Measurements from ENCODE around the gene NRXN3.

Gene NRXN3

GRCh38 chr14:78153064-78153341 is 17.2 kb upstream of the NRXN3 start:
- H3K27ac ChIP-seq (ENCODE audit: extremely low read depth, low read depth, low read length) = no peak overlapping the region
- H3K4me1 ChIP-seq (ENCODE audit: control insufficient read depth, insufficient read depth, low read length) = 0 out of 2 replicates have a peak, but pooled peaks cover 2% of the 10 kb centered on the region
- no peaks in the 10 kb centered on the region for H3K9me3 ChIP-seq (ENCODE audit: control insufficient read depth, insufficient read depth, low read depth, low read length)
- H3K36me3 ChIP-seq (ENCODE audit: control insufficient read depth in 2 of 2, insufficient read depth in 1 of 2, low read length in 2 of 2) = no peaks in the 10 kb centered on the region
- POLR2A ChIA-PET = no interaction called here
- TF ChIP-seq ZNF768 (tag by site-specific recombination; IDR thresholded peaks at IDR 0.05) (no peak), ZNF610 (tag by site-specific recombination; IDR thresholded peaks at IDR 0.05; ENCODE audit: borderline replicate concordance) (no peak), REPIN1 (tag by site-specific recombination; IDR thresholded peaks at IDR 0.05; ENCODE audit: low read depth) (no peak), ZNF416 (tag by site-specific recombination; IDR thresholded peaks at IDR 0.05) (no peak), ZNF184 (tag by site-specific recombination; IDR thresholded peaks at IDR 0.05) (no peak), ZNF658 (tag by site-specific recombination; IDR thresholded peaks at IDR 0.05) (no peak), ZNF211 (tag by site-specific recombination; IDR thresholded peaks at IDR 0.05; ENCODE audit: low read depth) (no peak), ZNF580 (tag by site-specific recombination; IDR thresholded peaks at IDR 0.05) (no peak), ZFP41 (tag by site-specific recombination; IDR thresholded peaks at IDR 0.05; ENCODE audit: borderline replicate concordance) (no peak), ZNF843 (tag by site-specific recombination; IDR thresholded peaks at IDR 0.05) (no peak), ZNF391 (tag by site-specific recombination; IDR thresholded peaks at IDR 0.05; ENCODE audit: borderline replicate concordance, low read depth) (no peak), ZNF223 (tag by site-specific recombination; IDR thresholded peaks at IDR 0.05) (no peak), SCRT2 (tag by site-specific recombination; IDR thresholded peaks at IDR 0.05) (no peak), ZNF596 (tag by site-specific recombination; IDR thresholded peaks at IDR 0.05) (no peak), ZNF146 (tag by site-specific recombination; IDR thresholded peaks at IDR 0.05) (no peak), ZNF529 (tag by site-specific recombination; IDR thresholded peaks at IDR 0.05; ENCODE audit: insufficient replicate concordance) (no peak), ZIC2 (tag by site-specific recombination; IDR thresholded peaks at IDR 0.05) (no peak)
- H3K4me3 ChIP-seq (ENCODE audit: low read depth, low read length) = no peak overlapping the region
- CTCF ChIA-PET = interaction anchor here (0.7 to 1.1 kb wide), 2 partner anchors 11 to 131 kb away, joined by 3 read pairs; no protein-coding TSS in a partner anchor

- TF ChIP-seq GLIS1 (tag by site-specific recombination; IDR thresholded peaks at IDR 0.05) (no peak), ZNF624 (tag by site-specific recombination; IDR thresholded peaks at IDR 0.05) (no peak)
- CTCF ChIA-PET = interaction anchor here (0.6 to 1.5 kb wide), 2 partner anchors 132 to 454 kb away, joined by 3 to 5 read pairs; no protein-coding TSS in a partner anchor
Observed at GRCh38 chr14:78154827-78155226, 15.3 kb upstream of the NRXN3 start.

GRCh38 chr14:78156196-78156595 is 14.0 kb upstream of the NRXN3 start:
- H3K9me3 ChIP-seq (ENCODE audit: control insufficient read depth, insufficient read depth, low read depth, low read length) = no peaks in the 10 kb centered on the region
- H3K4me1 ChIP-seq (ENCODE audit: control insufficient read depth, insufficient read depth, low read length) = 0 out of 2 replicates have a peak, but pooled peaks cover 2% of the 10 kb centered on the region
- H3K27ac ChIP-seq (ENCODE audit: extremely low read depth, low read depth, low read length) = no peak overlapping the region
- no peaks in the 10 kb centered on the region for H3K36me3 ChIP-seq (ENCODE audit: control insufficient read depth in 2 of 2, insufficient read depth in 1 of 2, low read length in 2 of 2)
- CTCF ChIA-PET = interaction anchor here (0.6 kb wide), 1 partner anchor 17 kb away, joined by 3 read pairs; no protein-coding TSS in a partner anchor
- no peak overlapping the region for H3K4me3 ChIP-seq (ENCODE audit: low read depth, low read length)
- POLR2A ChIA-PET = no interaction called here
- no peak for TF ChIP-seq ZNF398 (tag by site-specific recombination; IDR thresholded peaks at IDR 0.05)
- no peak for TF ChIP-seq ZNF416 (tag by site-specific recombination; IDR thresholded peaks at IDR 0.05)
- TF ChIP-seq ZNF292 (tag by site-specific recombination; IDR thresholded peaks at IDR 0.05; ENCODE audit: borderline replicate concordance, low read depth) = no peak
- TF ChIP-seq ZNF335 (tag by site-specific recombination; conservative IDR thresholded peaks at IDR 0.05) = no peak
- no peak for TF ChIP-seq YY2 (tag by site-specific recombination; IDR thresholded peaks at IDR 0.05)
- no peak for TF ChIP-seq REPIN1 (tag by site-specific recombination; IDR thresholded peaks at IDR 0.05; ENCODE audit: low read depth)
- no peak for TF ChIP-seq AEBP2 (tag by site-specific recombination; IDR thresholded peaks at IDR 0.05; ENCODE audit: borderline replicate concordance)
- TF ChIP-seq ZNF544 (tag by site-specific recombination; IDR thresholded peaks at IDR 0.05) = no peak
- no peak for TF ChIP-seq ZNF791 (tag by site-specific recombination; IDR thresholded peaks at IDR 0.05)
- TF ChIP-seq PRDM1 (tag by site-specific recombination; IDR thresholded peaks at IDR 0.05) = no peak
- no peak for TF ChIP-seq SP3 (tag by site-specific recombination; IDR thresholded peaks at IDR 0.05)
- TF ChIP-seq ZFP37 (tag by site-specific recombination; IDR thresholded peaks at IDR 0.05) = no peak

More at GRCh38 chr14:78154827-78155226, 15.3 kb upstream of the NRXN3 start:
- no peaks in the 10 kb centered on the region for H3K36me3 ChIP-seq (ENCODE audit: control insufficient read depth in 2 of 2, insufficient read depth in 1 of 2, low read length in 2 of 2)
- H3K27ac ChIP-seq (ENCODE audit: extremely low read depth, low read depth, low read length) = no peak overlapping the region
- 0 out of 2 replicates have a peak, but pooled peaks cover 2% of the 10 kb centered on the region for H3K4me1 ChIP-seq (ENCODE audit: control insufficient read depth, insufficient read depth, low read length)
- H3K4me3 ChIP-seq (ENCODE audit: low read depth, low read length) = no peak overlapping the region
- H3K9me3 ChIP-seq (ENCODE audit: control insufficient read depth, insufficient read depth, low read depth, low read length) = no peaks in the 10 kb centered on the region
- POLR2A ChIA-PET = no interaction called here
